GM23338 (cell line): Measurements from ENCODE around the gene ATP8B2.

ENCODE experiments used
- CREB1 ChIP-seq: fragments of 250-450 bp; sonication (Bioruptor Pico); IDR thresholded peaks from 2 replicates; pipeline ENCODE4 v1.5.0; 2020; ENCODE audit warnings: low read depth, mild to moderate bottlenecking, moderate library complexity
- EZH2 ChIP-seq: fragments of 200-600 bp; sonication (generic); IDR thresholded peaks from one replicate; pipeline ENCODE4 v1.8.0; 2017; ENCODE audit warnings: antibody characterized with exemption, mild to moderate bottlenecking, low read depth; ENCODE audit not compliant: unreplicated experiment
- EZH2phosphoT487 ChIP-seq: fragments of 200-600 bp; sonication (generic); IDR thresholded peaks from one replicate; pipeline ENCODE4 v1.8.1; 2018; ENCODE audit warnings: antibody characterized with exemption; ENCODE audit not compliant: unreplicated experiment
- JUNB ChIP-seq: IDR thresholded peaks from one replicate; pipeline ENCODE4 v1.6.1; 2016; ENCODE audit warnings: antibody characterized with exemption; ENCODE audit not compliant: unreplicated experiment
- NANOG ChIP-seq: IDR thresholded peaks from 2 replicates; pipeline ENCODE4 v1.6.1; 2016; ENCODE audit warnings: antibody characterized with exemption, borderline replicate concordance
- POLR2AphosphoS5 ChIP-seq: IDR thresholded peaks from 2 replicates; pipeline ENCODE4 v1.6.1; 2016; ENCODE audit warnings: antibody characterized with exemption, low read depth
- STAT1 ChIP-seq: IDR thresholded peaks from one replicate; pipeline ENCODE4 v1.6.1; 2016; ENCODE audit warnings: antibody characterized with exemption; ENCODE audit not compliant: unreplicated experiment
- ZNF114 ChIP-seq: fragments of 250-450 bp; sonication (Bioruptor Pico); IDR thresholded peaks from 2 replicates; pipeline ENCODE4 v1.5.0; 2020; ENCODE audit warnings: mild to moderate bottlenecking, moderate library complexity
- ZNF331 ChIP-seq: fragments of 250-450 bp; sonication (Bioruptor Pico); IDR thresholded peaks from 2 replicates; pipeline ENCODE4 v1.5.0; 2020; ENCODE audit warnings: low read depth, mild to moderate bottlenecking, moderate library complexity
- TF ChIP-seq, protein P1 (sequence below), 2 experiments: fragments of 200-600 bp in 1 of 2; sonication (generic) in 1 of 2; conservative IDR thresholded peaks; 2 replicates each; pipeline versions ENCODE4 v1.5.1 to v1.6.1; 2016 to 2017; ENCODE audit warnings: antibody characterized with exemption in 2 of 2, low read depth in 2 of 2, mild to moderate bottlenecking in 2 of 2, moderate library complexity in 1 of 2
- TF ChIP-seq, protein P2 (sequence below): IDR thresholded peaks from one replicate; pipeline ENCODE4 v1.6.1; 2018; ENCODE audit warnings: antibody characterized with exemption; ENCODE audit not compliant: unreplicated experiment
- TF ChIP-seq, protein P3 (sequence below): IDR thresholded peaks from 2 replicates; pipeline ENCODE4 v1.6.1; 2016; ENCODE audit warnings: antibody characterized with exemption

DNA sequence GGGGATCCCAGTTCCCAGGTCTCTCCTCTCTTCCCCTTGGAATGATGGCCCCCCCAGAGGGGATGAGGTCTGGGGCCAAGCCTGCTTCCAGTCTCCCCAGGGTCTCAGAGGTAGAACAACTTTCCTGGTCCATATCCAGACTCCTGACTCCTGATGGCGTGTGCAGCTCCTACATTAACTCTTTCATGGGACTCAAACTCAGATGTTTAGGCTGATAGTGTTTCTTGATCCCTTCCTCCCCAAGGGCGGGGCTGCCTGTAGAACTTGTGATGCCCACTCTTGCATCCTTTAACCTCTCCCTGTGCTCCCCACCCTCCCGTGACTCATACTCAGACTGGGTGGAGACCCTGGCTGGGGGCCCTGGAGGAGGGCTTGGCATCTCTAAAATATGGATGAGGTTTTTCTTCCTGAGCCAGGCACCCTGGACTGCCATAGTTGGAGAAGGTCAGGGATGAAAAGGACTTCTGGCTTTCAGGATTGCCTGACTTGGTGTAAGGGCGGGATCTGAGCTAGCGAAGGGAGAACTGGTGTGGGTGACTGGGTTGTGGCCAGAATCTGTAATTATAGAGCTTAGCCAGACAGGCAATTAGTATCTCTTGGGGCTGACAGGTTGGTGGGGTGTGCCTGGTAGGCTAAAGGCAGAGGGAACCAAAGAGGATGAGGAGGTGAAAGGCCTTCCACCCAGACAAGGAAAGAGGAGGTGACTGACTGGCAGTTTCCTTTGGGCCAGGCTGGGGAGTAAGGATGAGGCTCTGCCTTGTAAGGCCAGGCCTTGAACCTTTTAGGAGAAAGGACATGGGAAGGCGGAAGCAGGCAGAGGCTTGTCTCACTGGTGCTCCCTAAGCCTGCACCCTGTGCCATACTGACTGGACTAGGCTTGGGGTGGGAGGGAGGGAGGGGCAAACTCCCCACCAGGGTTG, 1.5 kb downstream of the ATP8B2 start:
- TF ChIP-seq, protein P1, sequence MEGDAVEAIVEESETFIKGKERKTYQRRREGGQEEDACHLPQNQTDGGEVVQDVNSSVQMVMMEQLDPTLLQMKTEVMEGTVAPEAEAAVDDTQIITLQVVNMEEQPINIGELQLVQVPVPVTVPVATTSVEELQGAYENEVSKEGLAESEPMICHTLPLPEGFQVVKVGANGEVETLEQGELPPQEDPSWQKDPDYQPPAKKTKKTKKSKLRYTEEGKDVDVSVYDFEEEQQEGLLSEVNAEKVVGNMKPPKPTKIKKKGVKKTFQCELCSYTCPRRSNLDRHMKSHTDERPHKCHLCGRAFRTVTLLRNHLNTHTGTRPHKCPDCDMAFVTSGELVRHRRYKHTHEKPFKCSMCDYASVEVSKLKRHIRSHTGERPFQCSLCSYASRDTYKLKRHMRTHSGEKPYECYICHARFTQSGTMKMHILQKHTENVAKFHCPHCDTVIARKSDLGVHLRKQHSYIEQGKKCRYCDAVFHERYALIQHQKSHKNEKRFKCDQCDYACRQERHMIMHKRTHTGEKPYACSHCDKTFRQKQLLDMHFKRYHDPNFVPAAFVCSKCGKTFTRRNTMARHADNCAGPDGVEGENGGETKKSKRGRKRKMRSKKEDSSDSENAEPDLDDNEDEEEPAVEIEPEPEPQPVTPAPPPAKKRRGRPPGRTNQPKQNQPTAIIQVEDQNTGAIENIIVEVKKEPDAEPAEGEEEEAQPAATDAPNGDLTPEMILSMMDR (conservative IDR thresholded peaks at IDR 0.05; ENCODE audit: low read depth in 2 of 2) = no peak; a peak in 1 of 4 replicates
- TF ChIP-seq, protein P2, sequence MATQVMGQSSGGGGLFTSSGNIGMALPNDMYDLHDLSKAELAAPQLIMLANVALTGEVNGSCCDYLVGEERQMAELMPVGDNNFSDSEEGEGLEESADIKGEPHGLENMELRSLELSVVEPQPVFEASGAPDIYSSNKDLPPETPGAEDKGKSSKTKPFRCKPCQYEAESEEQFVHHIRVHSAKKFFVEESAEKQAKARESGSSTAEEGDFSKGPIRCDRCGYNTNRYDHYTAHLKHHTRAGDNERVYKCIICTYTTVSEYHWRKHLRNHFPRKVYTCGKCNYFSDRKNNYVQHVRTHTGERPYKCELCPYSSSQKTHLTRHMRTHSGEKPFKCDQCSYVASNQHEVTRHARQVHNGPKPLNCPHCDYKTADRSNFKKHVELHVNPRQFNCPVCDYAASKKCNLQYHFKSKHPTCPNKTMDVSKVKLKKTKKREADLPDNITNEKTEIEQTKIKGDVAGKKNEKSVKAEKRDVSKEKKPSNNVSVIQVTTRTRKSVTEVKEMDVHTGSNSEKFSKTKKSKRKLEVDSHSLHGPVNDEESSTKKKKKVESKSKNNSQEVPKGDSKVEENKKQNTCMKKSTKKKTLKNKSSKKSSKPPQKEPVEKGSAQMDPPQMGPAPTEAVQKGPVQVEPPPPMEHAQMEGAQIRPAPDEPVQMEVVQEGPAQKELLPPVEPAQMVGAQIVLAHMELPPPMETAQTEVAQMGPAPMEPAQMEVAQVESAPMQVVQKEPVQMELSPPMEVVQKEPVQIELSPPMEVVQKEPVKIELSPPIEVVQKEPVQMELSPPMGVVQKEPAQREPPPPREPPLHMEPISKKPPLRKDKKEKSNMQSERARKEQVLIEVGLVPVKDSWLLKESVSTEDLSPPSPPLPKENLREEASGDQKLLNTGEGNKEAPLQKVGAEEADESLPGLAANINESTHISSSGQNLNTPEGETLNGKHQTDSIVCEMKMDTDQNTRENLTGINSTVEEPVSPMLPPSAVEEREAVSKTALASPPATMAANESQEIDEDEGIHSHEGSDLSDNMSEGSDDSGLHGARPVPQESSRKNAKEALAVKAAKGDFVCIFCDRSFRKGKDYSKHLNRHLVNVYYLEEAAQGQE = no peak
- TF ChIP-seq EZH2 (no peak), POLR2AphosphoS5 (no peak), CREB1 (CRISPR knock-in tag) (no peak), EZH2phosphoT487 (no peak), JUNB (no peak), ZNF114 (CRISPR knock-in tag) (no peak), NANOG (no peak), ZNF331 (CRISPR knock-in tag) (no peak), STAT1 (no peak)
- TF ChIP-seq, protein P3, sequence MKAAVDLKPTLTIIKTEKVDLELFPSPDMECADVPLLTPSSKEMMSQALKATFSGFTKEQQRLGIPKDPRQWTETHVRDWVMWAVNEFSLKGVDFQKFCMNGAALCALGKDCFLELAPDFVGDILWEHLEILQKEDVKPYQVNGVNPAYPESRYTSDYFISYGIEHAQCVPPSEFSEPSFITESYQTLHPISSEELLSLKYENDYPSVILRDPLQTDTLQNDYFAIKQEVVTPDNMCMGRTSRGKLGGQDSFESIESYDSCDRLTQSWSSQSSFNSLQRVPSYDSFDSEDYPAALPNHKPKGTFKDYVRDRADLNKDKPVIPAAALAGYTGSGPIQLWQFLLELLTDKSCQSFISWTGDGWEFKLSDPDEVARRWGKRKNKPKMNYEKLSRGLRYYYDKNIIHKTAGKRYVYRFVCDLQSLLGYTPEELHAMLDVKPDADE = no peak
